ENCODE results near the gene IQGAP1.

- TF ChIP-seq, protein P1, sequence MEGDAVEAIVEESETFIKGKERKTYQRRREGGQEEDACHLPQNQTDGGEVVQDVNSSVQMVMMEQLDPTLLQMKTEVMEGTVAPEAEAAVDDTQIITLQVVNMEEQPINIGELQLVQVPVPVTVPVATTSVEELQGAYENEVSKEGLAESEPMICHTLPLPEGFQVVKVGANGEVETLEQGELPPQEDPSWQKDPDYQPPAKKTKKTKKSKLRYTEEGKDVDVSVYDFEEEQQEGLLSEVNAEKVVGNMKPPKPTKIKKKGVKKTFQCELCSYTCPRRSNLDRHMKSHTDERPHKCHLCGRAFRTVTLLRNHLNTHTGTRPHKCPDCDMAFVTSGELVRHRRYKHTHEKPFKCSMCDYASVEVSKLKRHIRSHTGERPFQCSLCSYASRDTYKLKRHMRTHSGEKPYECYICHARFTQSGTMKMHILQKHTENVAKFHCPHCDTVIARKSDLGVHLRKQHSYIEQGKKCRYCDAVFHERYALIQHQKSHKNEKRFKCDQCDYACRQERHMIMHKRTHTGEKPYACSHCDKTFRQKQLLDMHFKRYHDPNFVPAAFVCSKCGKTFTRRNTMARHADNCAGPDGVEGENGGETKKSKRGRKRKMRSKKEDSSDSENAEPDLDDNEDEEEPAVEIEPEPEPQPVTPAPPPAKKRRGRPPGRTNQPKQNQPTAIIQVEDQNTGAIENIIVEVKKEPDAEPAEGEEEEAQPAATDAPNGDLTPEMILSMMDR (tag by site-specific recombination; IDR thresholded peaks at IDR 0.05): no peak
- TF ChIP-seq TRIM28 (IDR thresholded peaks at IDR 0.05; ENCODE audit: borderline replicate concordance, low read length) (no peak), ZNF561 (tag by site-specific recombination; IDR thresholded peaks at IDR 0.05; ENCODE audit: borderline replicate concordance) (no peak), REST (tag by site-specific recombination; IDR thresholded peaks at IDR 0.05) (no peak)
These were observed 105.6 kb downstream of the IQGAP1 start for GRCh38 chr15:90493647-90494046.

All from HEK293 (cell line).